HG03139 (cell line): ENCODE measurements around the gene SYTL3.

ENCODE experiments used
- ATAC-seq: cut with Tn5 transposase; IDR thresholded peaks from one replicate; pipeline ENCODE4 v1.9.1; 2021; ENCODE audit not compliant: unreplicated experiment

SYTL3 gene

DNA sequence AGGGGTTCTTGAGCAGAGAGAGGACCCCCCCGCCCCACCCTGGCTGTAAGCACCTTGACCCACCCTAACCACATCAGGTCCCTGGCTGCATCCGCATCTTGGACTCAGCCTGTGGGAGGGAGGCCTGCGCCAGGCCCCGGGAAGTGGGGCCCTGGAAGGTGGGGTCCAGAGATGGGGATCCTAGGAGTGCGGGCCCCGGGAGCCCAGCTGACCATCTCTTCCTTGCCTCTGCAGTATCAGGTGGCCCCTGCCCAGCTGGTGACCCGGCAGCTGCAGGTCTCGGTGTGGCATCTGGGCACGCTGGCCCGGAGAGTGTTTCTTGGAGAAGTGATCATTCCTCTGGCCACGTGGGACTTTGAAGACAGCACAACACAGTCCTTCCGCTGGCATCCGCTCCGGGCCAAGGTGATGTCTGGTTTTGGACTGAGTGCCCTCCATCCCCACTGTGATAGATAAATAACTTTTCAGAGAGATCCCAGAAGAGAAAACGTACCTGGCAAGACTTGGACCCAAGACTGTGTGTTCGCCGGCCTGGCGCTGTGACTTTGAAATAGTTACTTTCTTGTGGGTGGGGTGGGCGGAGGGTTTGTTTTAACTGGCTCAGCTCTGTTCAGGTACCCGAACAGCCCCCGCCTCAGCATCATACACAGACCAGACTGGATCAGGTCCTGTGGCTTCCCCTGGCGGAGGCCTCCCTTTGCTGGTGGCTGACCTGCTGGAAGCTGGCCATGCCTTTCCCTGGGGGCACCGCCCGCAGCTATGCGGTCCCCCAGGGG, 107.3 kb downstream of the SYTL3 start:
- no peak for ATAC-seq

DNA sequence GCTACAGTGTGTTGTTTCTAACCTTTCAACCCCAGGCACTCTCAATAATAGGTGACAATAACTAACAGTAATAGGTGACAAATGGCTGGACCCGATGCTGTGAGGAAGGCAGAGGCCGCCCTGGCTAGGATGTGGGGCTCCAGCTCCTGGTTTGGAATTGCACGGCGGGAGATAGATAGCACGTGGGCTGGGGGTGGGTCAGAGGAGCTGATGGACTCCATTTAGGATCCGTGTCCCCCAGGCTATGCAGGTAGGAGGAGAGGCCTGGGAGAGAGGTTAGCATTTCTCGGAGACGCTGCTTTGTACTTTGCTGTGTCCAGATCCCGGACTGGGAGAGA, 107.9 kb downstream of the SYTL3 start:
- no peak for ATAC-seq

DNA sequence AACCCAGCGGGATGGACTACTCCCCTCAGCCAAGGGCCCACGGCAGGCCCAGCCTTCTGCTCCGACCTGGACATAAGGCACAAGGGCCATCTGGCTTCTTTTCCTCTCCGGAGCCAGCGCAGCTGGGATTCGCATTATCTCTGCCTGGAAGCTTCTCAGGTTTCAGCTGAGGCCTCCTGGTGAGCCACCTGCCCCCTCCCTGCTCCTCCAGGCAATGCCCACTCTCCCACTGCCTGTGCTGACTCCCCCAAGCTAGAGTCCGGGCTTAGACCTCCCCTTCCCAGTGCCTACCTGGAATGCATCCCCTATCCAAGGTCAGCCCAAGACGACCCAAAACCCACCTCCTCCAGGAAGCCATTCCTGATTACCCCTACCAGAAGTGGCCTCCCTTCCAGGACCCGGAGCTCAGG, 108.6 kb downstream of the SYTL3 start:
- ATAC-seq, result no peak

DNA sequence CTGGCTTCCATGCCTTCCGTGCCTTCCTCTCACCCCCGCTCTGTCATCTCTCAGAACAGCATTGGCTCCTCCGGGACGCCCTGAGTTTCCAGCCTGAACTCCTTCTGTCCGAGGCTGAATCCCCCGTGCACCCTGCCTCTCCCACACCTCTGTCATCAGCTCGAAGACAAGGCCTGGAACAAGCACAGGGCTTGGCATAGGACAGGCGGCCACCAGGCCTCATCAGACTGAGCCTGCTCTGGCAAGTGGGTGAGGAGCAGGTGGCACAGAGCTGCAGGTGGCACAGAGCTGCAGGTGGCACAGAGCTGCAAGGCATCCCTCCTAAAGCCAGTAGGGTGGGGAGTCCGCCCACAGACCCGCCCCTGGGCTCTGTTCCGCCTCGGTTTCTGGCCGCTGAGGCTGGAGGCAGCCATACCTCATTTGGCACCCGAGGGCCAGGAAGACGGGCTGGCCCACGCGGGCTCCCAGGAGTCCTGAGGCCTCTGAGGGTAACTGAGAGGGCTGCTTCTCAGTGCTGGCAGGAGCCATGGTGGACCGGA, 109.2 kb downstream of the SYTL3 start:
- no peak for ATAC-seq

DNA sequence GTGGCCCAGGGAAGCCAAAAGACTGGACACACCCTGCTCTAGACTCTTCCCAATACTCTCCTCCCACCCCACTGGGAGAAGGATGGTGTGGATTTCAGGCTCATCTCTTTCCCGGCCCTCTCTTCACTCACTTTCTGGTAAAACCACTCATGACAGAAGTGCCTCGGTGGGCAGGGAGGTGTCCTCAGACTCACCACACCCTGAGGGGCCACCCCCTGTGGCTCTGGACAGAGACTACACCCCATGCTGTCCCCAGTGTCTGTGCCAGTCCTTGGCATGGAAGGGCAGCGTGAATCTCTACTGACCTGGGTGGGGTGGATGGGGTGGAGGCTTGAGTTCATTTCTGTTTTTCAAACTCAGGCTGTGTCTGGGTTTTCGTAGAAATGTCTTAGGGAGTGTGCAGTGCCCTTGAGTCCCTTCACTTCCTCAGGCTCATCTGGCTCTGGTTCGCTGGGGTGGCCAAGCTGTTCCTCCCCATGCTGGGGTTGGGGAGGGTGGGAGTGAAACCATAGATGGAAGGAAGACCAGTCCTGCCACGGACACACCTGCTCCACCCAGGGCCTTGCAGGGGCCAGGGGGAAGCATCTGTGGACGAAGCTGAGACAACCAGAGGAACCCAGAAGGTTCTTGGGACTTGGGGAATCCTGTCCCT, 110.2 kb downstream of the SYTL3 start:
- ATAC-seq, result no peak

DNA sequence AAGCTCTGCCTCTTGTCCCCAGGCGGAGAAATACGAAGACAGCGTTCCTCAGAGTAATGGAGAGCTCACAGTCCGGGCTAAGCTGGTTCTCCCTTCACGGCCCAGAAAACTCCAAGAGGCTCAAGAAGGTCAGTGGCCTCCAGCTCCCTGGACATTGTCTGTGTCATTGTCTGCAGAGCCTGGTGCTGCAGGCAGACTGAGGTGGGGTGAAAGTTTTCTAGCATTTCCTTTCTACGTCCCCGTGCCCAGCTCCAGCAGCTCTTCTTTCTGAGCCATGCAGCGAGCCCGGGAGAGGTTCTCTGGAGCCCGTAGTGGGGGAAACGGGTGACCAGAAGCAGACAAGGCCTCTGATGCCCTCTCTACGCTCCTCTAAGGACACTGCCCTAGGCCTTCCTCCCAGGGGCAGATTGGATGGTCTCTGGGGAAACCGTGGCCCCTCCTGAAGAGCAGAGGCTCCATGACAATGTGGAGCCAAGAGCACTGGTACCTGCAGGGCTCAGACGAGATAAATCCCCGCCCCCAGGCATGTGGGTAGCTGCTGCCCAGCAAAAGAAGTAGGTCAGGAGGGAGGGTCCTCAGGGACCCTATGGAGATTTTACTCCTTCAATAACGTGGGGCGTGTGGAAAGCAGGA, 110.9 kb downstream of the SYTL3 start:
- no peak for ATAC-seq

DNA sequence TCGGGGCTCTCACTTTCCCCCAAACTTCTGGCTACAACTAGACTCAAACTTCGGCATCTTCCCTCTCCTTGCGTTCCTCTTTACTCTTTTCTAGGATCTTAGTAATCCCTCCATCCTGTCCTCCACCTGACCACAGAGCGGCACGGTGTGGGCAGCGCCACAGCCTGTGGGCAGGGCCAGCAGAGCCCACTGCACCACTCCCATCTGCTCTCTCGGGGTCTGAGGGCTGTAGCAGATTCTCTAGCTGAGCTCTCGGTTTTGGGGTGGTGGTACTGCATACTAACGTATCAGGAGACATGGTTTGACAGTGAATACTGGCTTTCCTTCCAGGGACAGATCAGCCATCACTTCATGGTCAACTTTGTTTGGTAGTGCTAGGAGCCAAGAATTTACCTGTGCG, 111.9 kb downstream of the SYTL3 start:
- no peak for ATAC-seq

DNA sequence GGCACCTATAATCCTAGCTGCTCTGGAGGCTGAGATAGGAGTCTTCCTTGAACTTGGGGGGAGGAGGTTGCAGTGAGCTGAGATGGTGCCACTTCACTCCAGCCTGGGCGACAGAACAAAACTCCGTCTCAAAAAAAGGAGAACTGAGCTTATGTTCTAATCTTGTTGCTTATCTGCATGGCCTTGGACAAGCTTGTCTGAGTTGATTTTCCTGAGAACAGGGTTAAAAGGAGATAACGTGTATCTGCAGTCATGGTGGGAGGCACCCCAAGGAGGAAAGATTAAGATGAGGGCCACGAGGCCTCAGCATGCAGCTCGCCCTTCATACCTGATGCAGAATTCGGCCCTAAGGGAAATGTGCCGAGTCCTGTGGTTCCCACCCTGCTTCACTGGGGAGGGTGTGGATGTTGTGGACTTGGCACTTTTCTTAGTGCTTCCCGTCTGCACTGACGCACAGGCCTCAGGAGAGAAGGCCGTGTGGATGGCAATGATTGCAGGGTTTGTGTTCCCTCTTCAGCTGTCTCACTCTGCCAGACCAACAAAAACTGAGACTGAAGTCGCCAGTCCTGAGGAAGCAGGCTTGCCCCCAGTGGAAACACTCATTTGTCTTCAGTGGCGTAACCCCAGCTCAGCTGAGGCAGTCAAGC, 113.1 kb downstream of the SYTL3 start:
- no peak for ATAC-seq

DNA sequence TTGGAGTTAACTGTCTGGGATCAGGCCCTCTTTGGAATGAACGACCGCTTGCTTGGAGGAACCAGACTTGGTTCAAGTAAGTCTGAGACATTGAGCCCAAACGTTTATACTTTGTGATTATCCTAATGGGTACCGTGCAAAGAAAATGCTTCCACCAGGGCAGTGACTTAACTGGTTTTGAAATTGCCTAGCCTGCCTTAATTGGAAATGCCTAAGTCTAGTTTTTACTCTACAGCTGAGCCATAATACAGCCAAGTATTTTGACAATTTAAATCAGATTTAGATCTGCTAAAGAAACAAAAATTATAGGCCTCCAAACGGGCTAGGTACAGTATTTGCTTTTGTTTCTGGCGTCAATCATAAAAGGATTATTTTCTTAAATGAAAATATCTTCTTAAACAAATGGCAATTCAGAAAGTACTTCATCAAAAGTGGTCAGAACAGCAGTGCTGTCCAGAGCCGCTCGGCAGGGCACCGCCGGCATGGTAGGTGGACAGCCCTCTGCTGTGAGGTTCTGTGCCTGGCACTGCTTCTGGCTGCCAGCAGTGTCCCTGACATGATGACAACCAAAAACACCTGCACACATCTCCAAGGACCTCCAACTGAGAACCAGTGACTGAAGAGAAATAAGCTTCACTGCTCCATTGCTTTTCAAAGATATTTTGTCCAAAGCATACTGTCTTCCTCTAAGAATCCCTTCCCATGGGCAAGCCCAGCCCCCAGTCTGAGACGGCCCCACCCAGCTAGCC, 113.8 kb downstream of the SYTL3 start:
- ATAC-seq, result no peak

DNA sequence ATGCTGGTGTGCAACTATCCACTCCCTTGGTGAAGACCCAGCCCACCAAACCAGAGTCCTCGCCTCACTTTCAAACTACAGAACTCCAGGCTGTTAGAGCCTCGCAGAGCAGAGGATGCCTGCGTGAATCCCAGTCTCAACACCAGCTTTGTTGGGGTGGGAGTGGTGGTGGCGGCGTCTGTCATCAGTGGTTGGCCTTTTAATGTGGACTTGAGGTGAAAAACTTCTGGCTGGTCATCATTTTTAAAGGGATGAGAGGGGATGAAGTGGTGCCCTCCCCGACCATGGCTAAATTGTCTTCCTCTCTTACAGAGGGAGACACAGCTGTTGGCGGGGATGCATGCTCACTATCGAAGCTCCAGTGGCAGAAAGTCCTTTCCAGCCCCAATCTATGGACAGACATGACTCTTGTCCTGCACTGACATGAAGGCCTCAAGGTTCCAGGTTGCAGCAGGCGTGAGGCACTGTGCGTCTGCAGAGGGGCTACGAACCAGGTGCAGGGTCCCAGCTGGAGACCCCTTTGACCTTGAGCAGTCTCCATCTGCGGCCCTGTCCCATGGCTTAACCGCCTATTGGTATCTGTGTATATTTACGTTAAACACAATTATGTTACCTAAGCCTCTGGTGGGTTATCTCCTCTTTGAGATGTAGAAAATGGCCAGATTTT, 114.5 kb downstream of the SYTL3 start:
- ATAC-seq, result no peak

DNA sequence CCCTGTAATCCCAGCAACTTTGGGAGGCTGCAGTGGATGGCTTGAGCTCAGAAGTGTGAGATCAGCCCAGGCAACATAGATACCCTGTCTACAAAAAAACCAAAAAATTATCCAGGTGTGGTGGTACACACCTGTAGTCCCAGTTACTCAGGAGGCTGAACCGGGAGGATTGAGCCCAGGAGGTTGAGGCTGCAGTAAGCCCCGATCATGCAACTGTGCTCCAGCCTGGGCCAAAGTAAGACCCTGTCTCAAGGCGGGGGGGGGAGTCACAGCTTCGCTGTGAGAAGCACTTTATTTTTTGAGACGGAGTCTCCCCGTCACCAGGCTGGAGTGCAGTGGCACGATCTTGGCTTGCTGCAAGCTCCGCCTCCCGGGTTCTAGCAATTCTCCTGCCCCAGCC, 115.1 kb downstream of the SYTL3 start:
- ATAC-seq, result no peak

DNA sequence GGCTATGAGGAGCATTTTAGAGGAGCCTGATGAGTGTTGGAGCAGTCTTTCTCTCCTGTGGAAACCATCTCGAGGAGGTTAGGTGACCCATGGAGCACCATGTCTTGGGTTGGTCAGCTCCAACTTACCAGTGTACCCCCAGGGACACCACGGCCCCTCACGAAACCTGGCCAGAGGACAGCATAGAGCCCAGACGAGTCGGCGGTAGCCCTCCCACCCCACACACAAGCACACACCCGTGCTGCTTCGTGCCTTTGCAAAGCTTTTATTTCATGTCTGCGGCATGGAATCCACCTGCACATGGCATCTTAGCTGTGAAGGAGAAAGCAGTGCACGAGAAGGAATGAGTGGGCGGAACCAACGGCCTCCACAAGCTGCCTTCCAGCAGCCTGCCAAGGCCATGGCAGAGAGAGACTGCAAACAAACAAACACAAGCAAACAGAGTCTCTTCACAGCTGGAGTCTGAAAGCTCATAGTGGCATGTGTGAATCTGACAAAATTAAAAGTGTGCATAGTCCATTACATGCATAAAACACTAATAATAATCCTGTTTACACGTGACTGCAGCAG, 115.7 kb downstream of the SYTL3 start:
- ATAC-seq, result no peak

DNA sequence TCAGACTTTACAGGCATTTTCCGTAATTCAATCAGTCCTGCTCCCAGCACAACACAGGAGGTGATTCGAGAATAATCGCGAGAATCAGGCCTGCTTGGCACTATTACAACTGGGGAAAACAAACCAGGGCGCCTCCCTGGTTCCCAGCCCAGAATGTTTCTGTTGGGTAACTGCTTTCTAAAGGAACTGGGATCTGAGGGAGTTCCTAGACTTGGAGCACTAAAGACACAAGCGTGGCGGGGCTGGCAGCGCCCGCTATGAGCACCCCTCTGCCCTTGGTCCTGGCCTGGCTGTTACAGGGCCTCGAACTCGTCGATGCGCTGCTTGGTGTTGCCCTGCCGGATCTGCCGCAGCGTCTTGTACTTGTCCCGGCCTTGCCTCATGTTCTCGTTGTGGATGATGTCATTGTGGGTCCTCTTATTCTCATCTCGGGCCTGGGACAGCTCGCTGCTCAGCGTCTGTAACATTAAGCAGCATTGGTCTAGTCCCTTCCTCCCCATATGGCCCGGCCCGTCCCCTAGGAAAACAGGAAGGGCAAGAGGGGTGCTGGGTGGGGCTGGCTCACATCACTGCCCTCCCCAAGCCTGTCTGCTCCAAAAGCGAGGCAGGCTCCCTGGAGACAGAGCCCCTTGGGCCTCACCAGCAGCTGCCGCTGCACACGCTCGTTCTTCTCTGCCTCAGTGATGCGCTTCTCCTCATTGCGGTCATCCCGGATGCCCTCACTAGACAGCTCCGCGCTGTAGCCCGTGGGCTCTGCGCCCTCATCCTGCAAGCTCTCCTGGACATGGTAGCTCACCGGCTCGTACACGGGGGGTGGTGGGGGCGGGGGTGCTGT, 117.0 kb downstream of the SYTL3 start:
- no peak for ATAC-seq

DNA sequence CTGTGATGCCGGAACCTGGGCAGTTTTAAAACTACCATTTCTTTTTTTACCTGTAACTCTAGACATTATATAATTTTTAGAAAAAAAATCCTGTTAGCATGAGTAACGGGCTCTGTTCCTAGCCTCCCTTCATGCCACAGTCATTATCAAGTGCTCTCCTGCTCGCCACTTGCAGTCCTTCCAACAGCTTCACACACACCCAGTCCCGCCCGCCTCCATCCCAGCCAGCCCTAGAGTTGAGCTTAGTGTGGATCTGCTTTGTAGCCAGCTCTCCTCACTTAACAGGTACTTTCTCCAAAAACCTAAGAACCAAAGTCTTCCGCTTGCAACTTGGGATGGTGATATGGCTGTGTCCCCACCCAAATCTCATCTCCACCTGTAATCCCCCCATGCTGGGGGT, 117.9 kb downstream of the SYTL3 start:
- no peak for ATAC-seq

DNA sequence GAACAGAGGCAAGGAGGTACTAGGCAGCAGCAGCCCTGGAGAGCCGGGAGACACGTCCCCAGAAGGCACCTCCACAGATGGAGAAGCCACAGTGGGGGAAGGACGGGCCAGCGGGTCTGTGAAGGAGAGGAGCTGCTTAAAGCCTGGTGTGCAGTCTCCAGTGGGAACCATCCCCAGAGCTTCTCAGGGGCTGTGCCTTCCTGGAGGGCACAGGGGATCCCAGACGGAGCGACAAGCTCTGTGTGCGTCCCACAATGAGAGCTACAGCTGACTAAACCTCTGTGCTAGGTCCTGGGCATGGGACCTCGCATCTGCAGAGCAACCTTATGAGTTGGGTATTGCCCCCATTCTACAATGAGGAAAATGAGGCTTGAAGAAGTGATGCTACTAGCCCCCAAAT, 118.6 kb downstream of the SYTL3 start:
- no peak for ATAC-seq

DNA sequence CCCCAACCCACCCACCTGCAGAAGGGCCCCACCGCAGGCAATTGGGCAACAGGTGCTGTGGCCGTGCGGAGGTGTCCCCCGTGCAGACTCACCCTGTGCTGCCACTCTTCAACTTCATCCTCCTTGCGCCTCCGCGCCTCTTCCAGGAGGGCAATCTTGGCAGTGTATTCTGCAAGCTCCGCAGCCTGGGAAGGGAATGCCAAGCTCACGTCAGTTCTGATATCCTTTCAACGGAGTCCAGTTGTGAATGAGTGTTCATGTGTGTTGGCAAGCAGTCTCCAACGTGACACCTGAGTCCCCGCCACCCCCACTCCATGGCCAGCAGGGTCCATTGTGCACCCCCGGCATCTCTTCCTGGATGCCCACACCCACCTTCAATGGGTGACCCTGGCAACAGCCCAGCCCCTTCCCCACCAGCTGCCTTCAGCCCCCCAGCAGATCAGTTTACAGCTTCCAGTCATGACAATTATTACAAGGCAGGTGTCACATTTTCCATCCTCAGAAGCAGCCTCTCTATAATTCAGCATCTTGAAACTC, 119.4 kb downstream of the SYTL3 start:
- no peak for ATAC-seq

DNA sequence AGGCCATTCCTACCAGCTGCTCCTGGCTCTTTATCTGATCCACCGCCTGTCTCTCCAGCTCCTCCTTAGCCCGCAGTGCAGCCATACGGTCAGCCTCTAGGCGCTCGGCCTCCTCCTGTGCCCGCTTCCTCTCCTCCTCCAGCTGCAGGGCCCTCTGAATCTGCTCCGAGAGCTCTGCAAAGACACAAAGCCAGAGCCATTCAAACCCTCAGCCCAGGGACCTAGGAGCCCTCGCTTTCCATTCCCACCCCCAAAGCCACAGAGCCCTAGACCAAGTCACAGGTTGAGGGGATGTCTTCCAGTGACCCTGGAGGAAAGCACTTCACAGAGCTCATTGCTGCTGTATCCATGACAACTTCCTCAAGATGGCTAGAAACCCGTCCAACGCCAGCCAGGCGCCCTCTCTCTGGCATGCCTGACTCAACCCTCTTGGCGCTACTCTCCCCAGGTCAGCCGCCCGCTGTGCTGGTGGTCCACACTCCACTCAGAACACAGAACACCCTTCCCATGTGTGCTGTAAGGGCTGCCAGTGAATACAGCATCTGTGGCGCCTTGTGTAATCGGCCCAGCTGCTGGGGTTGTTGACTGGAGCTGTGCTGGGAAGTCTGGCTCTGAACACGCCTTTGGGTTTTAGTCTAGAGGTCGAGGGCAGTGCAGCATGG, 120.0 kb downstream of the SYTL3 start:
- ATAC-seq, result no peak

DNA sequence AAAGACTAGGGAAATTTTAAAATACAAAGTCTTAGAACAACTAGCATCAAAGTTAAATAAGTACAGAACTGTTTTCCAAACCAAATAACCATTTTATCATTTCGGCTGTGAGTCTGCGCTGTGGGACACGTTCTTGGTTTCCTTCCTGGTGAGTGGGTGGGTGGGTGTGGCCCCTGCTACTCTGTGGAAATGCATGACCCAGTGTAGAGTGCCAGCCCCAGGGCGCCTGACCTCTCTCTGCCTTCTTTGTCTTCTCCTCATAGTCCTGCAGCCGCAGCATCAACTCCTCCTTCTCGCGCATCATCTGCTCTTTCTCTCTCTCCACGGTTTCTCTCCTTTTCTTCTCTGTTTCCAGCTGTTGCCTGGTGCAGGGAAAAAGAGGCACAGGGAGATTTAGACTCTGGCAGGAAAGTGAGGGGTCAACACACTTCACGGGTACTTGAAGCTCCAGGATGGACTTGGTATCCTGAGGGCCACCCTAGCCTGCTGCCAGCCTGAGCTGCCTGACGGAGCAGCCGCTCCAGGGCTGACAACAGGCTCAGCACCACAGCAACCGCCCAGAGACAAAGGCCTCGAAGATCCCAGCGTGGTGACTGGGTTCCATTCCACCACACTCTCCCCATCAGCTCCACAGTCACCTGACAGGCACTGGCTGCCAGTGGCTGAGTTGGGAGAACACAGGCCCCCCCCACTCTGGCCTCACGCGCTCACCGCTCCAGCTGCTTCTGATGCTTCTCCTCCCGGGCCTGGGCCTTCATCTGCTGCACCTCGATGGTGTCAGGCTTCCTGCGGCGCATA, 120.9 kb downstream of the SYTL3 start:
- ATAC-seq, result no peak
